Nephron (organoid): ENCODE data around the gene ATG9A.

ENCODE experiments used
- H3K27ac Mint-ChIP-seq, 3 experiments: 2 replicates each; pipeline ENCODE4 v1.8.0; 2020; ENCODE audit warnings: mixed read lengths in 3 of 3, mild to moderate bottlenecking in 2 of 3, moderate library complexity in 1 of 3
- H3K27me3 Mint-ChIP-seq: 2 replicates; pipeline ENCODE4 v1.8.0; 2021; ENCODE audit warnings: low read depth, mild to moderate bottlenecking, moderate library complexity, mixed read lengths
- H3K36me3 Mint-ChIP-seq: 2 replicates; pipeline ENCODE4 v1.8.0; 2020; ENCODE audit warnings: low read depth, mixed read lengths
- H3K4me1 Mint-ChIP-seq: 2 replicates; pipeline ENCODE4 v1.8.0; 2020; ENCODE audit warnings: mixed read lengths
- H3K4me3 Mint-ChIP-seq, 3 experiments: 2 replicates each; pipeline ENCODE4 v1.8.0; 2020; ENCODE audit warnings: mild to moderate bottlenecking in 3 of 3, mixed read lengths in 3 of 3, moderate library complexity in 2 of 3
- H3K9me3 Mint-ChIP-seq: 2 replicates; pipeline ENCODE4 v1.8.0; 2020; ENCODE audit warnings: mixed read lengths
- TF ChIP-seq, protein P1 (sequence below), 3 experiments: fragments of 200-600 bp; sonication (generic); IDR thresholded peaks; one replicate each; pipeline ENCODE4 v1.5.0; 2021; ENCODE audit warnings: antibody characterized with exemption in 3 of 3; ENCODE audit not compliant: unreplicated experiment in 3 of 3

The ATG9A gene

DNA sequence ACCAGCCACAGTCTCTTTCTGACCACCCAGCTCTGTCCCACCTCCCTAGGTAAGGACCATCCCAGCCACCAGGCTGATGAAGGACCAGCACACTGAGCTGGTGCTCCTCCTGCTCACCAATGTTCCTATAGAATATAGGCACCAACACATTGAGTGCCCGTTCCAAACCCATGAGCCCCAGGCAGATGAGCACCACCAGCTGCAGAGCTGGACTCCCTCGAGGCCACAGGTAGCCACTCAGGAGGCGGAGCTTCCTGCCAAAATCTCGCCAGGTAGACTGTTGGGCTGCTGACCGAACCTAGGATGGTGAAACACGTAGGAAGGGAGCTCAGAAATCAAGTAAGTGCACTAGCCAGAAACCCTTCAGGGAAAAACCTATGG, 12.9 kb downstream of the ATG9A start:
- Mint-ChIP-seq H3K36me3 (peaks cover 30% of the 10 kb centered on the region), H3K4me3 (peak overlapping the region; percentile 46 to 77 (median 65)), H3K9me3 (no peaks in the 10 kb centered on the region), H3K27me3 (no peaks in the 10 kb centered on the region), H3K4me1 (peaks cover 32% of the 10 kb centered on the region), H3K27ac (peak overlapping the region in 2 of 3 experiments; percentile 48 to 84)
- TF ChIP-seq, protein P1, sequence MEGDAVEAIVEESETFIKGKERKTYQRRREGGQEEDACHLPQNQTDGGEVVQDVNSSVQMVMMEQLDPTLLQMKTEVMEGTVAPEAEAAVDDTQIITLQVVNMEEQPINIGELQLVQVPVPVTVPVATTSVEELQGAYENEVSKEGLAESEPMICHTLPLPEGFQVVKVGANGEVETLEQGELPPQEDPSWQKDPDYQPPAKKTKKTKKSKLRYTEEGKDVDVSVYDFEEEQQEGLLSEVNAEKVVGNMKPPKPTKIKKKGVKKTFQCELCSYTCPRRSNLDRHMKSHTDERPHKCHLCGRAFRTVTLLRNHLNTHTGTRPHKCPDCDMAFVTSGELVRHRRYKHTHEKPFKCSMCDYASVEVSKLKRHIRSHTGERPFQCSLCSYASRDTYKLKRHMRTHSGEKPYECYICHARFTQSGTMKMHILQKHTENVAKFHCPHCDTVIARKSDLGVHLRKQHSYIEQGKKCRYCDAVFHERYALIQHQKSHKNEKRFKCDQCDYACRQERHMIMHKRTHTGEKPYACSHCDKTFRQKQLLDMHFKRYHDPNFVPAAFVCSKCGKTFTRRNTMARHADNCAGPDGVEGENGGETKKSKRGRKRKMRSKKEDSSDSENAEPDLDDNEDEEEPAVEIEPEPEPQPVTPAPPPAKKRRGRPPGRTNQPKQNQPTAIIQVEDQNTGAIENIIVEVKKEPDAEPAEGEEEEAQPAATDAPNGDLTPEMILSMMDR (IDR thresholded peaks at IDR 0.05; ENCODE audit: unreplicated experiment in 3 of 3): no peak

DNA sequence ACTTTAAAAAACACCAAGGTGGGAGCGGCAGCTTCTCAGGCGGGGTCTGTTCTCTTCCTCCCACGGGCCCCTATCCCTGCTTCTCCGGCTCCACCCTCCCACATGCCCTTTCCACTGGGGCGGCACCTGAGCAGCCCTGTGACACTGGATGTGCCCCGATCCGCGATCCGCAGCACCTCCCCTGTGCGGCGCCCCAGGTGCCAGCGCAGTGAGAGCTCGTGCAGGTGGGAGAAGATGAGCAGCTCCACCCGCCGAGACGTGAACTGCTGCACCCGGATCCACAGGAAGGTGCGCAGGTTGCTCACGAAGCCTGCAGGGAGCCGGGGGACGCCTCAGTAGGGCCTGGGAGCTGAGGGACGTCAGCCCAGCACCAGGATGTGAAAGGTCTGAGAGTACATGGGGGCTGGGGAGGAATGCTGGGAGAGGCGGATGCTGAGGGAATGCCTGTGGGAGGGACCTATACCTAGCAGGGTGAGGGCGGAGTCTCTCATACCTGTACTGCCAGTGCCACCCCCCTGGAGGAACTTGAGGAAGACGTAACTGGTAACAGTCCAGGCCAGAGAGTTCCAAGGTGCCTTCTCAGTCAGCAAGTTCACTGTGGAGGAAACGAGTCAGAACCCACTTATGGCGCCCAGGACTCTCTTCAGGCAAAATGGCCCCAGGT, 13.4 kb downstream of the ATG9A start:
- TF ChIP-seq, protein P1 (IDR thresholded peaks at IDR 0.05; ENCODE audit: unreplicated experiment in 3 of 3): no peak
- Mint-ChIP-seq H3K27ac (peak overlapping the region in 1 of 3 experiments; percentile 92), H3K36me3 (peaks cover 28% of the 10 kb centered on the region), H3K9me3 (no peaks in the 10 kb centered on the region), H3K4me3 (peak overlapping the region in 1 of 3 experiments; percentile 31), H3K4me1 (peaks cover 28% of the 10 kb centered on the region), H3K27me3 (no peaks in the 10 kb centered on the region)

DNA sequence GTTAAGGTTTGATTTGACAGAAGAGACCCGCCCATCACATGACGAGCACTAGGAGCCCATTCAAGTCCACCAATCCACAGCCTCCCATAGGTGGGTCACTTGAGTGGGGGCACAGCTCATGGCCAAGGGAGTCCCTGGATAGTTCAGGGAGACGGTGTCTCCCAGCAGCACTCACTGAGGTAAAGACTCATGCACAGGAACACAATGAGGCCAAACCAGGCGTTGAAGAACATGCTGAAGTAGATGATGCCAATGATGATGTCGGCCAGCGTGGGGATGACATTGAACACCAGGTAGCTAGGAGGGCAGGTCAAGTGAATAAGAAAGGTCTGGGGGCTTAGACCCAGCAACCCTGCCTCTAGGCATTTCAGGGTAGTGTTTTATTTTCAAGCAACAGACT, 14.7 kb downstream of the ATG9A start:
- Mint-ChIP-seq H3K27me3 (no peaks in the 10 kb centered on the region), H3K9me3 (no peaks in the 10 kb centered on the region), H3K27ac (peak overlapping the region in 1 of 3 experiments; percentile 92), H3K4me3 (peak overlapping the region; percentile 33 to 43 (median 39)), H3K36me3 (peaks cover 36% of the 10 kb centered on the region), H3K4me1 (peaks cover 27% of the 10 kb centered on the region)
- TF ChIP-seq, protein P1 (IDR thresholded peaks at IDR 0.05; ENCODE audit: unreplicated experiment in 3 of 3): no peak

DNA sequence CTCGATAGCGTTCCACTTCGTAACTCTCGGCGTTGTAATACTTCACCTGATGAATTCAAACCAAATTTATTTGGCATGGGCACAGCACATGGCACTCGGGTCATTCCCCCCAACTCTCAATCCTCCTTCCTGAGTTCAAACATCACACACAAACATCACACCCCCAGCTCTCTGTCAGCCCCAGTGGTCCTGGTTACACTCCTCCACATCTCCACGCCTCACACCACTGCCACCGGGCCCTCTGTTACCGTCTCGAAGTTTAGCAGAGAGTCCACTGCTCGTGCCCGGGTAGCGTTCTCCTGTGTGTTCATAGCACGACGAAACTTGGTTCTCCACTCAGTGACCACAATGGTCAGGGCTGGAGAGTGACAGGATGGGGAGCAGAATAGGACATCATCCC, 15.3 kb downstream of the ATG9A start:
- Mint-ChIP-seq H3K9me3 (no peaks in the 10 kb centered on the region), H3K36me3 (peaks cover 36% of the 10 kb centered on the region), H3K27me3 (no peaks in the 10 kb centered on the region), H3K4me3 (no peak overlapping the region), H3K4me1 (peaks cover 21% of the 10 kb centered on the region), H3K27ac (peak overlapping the region in 1 of 3 experiments; percentile 92)
- TF ChIP-seq, protein P1 (IDR thresholded peaks at IDR 0.05; ENCODE audit: unreplicated experiment in 3 of 3): no peak

DNA sequence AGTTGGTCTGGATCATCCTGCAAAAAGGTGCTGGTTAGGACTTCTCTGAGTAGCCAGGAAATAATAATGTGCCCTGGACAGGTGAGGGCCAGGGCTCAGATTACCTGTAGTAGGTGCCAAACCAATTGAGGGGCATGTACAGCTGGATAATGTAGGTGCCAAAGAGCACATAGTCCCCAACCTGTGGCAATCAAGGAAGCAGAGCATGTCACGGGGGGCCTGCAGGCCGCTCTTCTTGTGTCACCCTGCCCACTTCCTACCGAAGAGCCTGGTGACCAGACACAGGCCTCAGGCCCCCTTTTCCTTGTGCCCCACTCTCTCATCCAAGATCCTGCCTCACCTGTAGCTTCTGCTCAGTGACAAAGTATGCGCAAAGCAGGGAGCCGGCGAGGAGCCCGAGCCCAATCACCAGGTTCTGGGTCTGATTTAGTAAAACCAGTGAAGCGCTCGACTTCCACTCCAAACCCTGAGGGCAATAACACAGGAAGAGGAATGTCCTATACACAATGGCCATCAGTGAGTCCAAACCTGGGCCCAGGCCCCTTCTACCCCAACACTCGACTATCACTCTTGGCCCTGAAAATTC, 15.9 kb downstream of the ATG9A start:
- peaks cover 39% of the 10 kb centered on the region for H3K36me3 Mint-ChIP-seq
- peaks cover 17% of the 10 kb centered on the region for H3K4me1 Mint-ChIP-seq
- H3K27me3 Mint-ChIP-seq: no peaks in the 10 kb centered on the region
- H3K4me3 Mint-ChIP-seq: no peak overlapping the region
- no peak overlapping the region for H3K27ac Mint-ChIP-seq
- TF ChIP-seq, protein P1 (IDR thresholded peaks at IDR 0.05; ENCODE audit: unreplicated experiment in 3 of 3): no peak
- no peaks in the 10 kb centered on the region for H3K9me3 Mint-ChIP-seq

DNA sequence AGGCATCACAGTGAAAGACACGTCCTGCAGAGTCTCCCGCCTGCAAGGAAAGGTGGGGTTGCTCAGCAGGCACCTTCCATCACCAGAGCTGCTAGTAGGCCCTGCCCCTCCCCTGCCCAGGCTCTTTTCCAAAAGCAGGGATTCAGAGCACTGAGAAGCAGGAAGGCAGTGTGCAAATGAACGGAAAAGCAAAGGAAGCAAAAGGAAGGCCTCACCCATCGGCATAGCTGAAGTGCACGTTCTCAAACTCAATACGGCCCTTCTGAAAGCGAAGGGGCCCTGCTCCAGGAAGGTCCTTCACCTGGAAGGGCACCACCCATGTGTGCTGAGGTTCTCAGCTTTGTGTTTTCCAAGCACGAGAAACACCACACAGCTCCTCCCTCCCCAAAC, 16.4 kb downstream of the ATG9A start:
- Mint-ChIP-seq H3K4me1 (peaks cover 21% of the 10 kb centered on the region), H3K4me3 (no peak overlapping the region), H3K9me3 (no peaks in the 10 kb centered on the region), H3K27ac (no peak overlapping the region), H3K36me3 (peaks cover 44% of the 10 kb centered on the region), H3K27me3 (no peaks in the 10 kb centered on the region)
- TF ChIP-seq, protein P1 (IDR thresholded peaks at IDR 0.05; ENCODE audit: unreplicated experiment in 3 of 3): no peak
